Activated CD4-positive, CD25-positive, alpha-beta regulatory T cell treated with anti-CD3 and anti-CD28 coated beads, Interleukin-2, amount 50 U/mL, for 72 hours (primary cell): Measurements from ENCODE around the gene OR11G2.
"Not testable (repeated sequence)": the region's sequence is repeated elsewhere in the genome, so short reads cannot be mapped to it uniquely, and the experiment has no call there.

Experiments
- DNase-seq: peaks from one replicate; pipeline ENCODE4 v3.0.0; 2021

Gene OR11G2

DNA sequence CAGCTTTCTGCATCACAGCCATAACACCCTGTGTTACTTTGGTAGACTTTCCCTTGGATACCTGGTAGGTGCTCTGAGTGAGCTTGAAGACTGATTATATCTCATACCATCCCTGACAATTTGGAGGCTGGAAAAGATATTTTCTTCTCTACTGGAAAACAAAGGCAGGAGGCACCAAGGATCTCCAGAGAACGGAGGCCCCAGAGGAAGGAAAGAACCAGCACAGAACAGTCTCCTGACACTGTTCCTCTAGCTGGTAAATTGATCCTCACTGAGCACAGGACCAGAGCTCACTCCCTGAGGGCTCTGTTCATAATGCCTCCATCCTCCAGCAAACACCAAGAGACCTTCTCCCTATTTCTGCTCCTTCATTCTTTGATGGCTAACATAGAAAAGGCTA, at the start of gene OR11G2:
Gene OR11G2 (plus strand): TSS at position 301 of the 400 bp plus-strand sequence. CDS start 6,542 bp downstream, outside the sequence.
- no peak for DNase-seq

GRCh38 chr14:20143911-20144310, 46.8 kb upstream of the OR11G2 start:
- DNase-seq, result no peak

- DNase-seq, result no peak
These were observed 45.9 kb upstream of the OR11G2 start for GRCh38 chr14:20144820-20145219.

DNA sequence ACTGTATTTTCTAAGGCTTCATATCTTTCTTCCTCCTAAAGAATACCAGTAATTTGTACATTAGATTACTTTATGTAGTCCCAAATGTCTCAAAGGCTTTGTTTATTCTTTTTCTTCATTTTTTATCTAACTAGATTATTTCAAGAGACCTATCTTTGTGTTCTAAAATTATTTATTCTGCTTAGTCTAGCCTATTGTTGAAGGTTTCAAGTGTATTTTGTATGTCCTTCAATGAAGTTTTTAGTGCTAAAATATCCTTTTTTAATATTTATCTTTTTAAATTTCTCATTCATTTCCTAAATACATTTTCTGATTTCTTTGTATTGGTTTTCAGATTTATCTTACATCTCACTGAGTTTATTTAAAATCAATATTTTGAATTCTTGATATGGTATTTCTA, 26.2 kb upstream of the OR11G2 start:
- DNase-seq, result no peak

DNA sequence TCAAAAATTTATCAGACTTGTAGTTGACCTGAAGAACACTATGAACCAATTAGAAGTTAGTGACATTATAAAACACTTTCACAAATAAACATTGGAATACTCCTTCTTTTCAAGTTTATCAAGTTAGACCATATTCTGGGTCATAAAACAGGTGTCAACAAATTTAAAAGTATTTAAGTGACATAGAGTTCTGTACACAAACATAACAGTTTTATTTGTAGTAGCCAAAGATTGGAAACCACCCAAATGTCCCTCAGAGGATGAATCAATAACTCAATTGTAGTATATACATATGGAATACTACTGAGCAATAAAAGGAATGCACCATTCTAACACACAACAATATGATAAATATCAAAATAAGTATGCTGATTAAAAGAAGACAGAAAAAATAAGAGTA, 23.6 kb upstream of the OR11G2 start:
- no peak for DNase-seq

- DNase-seq, result not testable (repeated sequence)
These were observed 20.8 kb upstream of the OR11G2 start for GRCh38 chr14:20169852-20170251.

GRCh38 chr14:20174205-20174604, 16.5 kb upstream of the OR11G2 start:
- not testable (repeated sequence) for DNase-seq

GRCh38 chr14:20176330-20176729, 14.4 kb upstream of the OR11G2 start:
- DNase-seq, result no peak

DNA sequence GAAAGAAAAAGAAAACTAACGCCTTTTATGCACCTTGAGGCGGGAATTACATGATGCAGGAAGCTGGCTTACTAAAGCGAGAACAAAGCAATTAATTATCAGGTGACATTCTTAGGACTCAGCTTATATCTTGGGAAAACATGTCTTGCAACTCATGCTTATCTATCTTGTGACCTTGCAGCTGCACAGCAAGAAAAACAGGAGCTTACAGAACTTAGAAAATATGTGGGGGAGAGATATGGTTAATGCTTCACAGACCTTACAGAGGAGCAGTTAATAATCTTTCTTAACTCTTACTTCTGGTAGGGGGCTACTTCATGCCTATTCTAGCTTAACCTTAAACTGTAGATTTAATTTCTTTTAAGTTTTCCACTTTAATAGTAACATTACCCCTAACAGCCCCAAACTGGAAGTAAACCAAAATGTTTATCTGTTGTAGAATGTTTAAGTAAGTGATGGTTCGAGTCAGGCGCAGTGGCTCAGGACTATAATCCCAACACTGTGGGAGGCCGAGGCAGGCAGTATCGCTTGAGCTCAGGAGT, 13.2 kb upstream of the OR11G2 start:
- DNase-seq, result no peak

- no peak for DNase-seq
These were observed 11.5 kb upstream of the OR11G2 start for GRCh38 chr14:20179218-20179617.

DNA sequence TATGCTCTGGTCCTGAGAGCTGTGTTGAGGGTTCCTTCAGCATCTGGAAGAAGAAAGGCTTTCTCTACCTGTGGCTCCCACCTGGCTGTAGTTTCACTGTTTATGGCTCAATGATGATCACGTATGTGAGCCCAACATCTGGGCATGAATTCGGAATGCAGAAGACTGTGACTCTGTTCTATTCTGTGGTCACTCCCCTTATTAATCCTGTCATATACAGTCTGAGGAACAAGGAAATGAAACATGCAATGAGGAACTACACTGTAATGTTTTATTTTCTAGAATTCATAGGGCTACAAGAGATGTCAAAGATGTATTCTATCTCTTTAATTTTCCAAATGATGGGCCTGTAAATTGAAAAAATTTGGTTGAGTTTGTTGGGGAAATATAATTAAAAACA, 10.8 kb upstream of the OR11G2 start:
- no peak for DNase-seq

GRCh38 chr14:20180486-20180885, 10.2 kb upstream of the OR11G2 start:
- no peak for DNase-seq

GRCh38 chr14:20184181-20184580, 6.5 kb upstream of the OR11G2 start:
- no peak for DNase-seq

GRCh38 chr14:20191396-20191795, 700 bp downstream of the OR11G2 start:
- DNase-seq, result no peak

- DNase-seq, result no peak
These were observed 3.4 kb downstream of the OR11G2 start for GRCh38 chr14:20194101-20194500.

DNA sequence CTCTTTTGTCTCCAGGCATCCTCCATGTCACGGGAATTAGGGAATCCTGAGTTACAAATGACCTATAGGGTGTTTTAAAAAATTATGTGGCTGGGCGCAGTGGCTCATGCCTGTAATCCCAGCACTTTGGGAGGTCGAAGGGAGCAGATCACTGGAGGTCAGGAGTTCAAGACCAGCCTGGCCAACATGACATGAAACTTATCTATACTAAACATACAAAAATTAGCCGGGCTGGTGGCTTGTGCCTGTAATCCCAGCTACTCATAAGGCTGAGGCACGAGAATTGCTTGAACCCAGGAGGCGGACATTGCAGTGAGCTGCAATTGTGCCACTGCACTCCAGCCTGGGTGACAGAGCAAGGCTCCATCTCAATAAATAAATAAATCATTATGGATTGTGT, 4.5 kb downstream of the OR11G2 start:
- not testable (repeated sequence) for DNase-seq

DNA sequence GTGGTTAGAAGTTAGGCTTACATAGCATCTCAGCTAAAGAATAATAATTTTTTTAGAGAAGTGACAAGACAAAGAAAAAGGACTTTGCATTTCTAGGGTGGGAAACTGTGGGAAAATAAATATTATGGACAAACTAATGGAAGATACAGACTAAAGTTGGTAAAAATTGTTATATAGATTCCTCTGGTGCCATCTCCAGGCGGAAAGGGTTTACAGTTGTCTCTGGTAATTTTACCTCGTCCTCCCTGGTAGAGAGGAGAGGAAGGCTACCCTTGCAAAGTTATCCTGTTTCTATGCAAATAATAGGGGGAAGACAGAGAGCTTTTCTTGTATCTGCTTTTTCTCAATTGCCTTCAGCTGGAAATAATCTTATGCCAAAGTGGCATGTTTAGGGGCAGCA, 5.2 kb downstream of the OR11G2 start:
- DNase-seq, result no peak

DNA sequence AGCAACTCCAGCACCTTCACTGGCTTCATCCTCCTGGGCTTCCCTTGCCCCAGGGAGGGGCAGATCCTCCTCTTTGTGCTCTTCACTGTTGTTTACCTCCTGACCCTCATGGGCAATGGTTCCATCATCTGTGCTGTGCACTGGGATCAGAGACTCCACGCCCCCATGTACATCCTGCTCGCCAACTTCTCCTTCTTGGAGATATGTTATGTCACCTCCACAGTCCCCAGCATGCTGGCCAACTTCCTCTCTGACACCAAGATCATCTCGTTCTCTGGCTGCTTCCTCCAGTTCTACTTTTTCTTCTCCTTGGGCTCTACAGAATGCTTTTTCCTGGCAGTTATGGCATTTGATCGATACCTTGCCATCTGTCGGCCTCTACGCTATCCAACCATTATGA, 6.8 kb downstream of the OR11G2 start:
- DNase-seq, result no peak

GRCh38 chr14:20198991-20199390, 8.3 kb downstream of the OR11G2 start:
- DNase-seq, result no peak

DNA sequence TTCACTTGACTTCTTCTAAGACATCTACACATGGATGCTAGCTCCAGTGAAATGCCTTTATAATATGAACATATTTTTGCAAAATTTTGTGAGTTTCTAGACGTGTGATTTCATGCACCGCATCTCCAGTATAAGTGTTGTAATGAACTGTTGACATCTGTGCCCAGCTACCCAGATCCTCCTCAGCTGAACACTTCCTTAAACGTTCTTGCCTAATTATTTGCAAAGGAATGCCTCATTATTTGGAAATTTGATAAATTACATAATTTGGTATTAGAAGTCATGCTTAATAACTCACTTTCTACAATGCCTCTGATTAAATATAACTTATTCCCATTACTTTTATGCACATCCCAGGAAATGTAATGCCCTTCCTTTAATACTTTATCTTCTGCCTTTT, 14.0 kb downstream of the OR11G2 start:
- DNase-seq, result no peak

GRCh38 chr14:20209595-20209994, 18.9 kb downstream of the OR11G2 start:
- DNase-seq, result no peak

GRCh38 chr14:20212406-20212805, 21.7 kb downstream of the OR11G2 start:
- DNase-seq, result not testable (repeated sequence)

GRCh38 chr14:20215196-20215595, 24.5 kb downstream of the OR11G2 start:
- no peak for DNase-seq

GRCh38 chr14:20219033-20219432, 28.3 kb downstream of the OR11G2 start:
- DNase-seq, result no peak

DNA sequence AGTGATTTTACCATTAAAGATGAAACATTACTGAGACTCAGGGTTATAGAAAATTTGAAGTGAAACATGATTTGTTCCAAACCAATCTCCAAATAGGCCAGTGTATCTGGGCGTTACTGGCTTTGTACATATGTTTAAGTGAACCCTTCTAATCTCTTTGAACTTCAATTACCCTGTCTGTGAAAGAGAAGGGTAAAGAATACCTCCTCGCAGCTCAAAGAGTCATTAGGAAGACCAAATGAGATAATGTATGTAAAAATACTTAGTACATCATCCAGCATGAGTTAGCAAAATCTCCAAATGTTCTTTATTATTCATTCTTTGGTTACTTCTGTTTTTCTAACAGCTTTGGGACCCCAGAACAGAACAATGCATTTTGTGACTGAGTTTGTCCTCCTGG, 32.7 kb downstream of the OR11G2 start, which contains the start of gene OR11H6:
Gene OR11H6 (plus strand): TSS at position 301 of the 400 bp plus-strand sequence. CDS start 0 bp downstream, at position 301.
- DNase-seq, result no peak

- DNase-seq, result no peak
These were observed 38.0 kb downstream of the OR11G2 start, which contains the start of gene OR11H7 for GRCh38 chr14:20228681-20229080. Gene OR11H7, plus strand, starts transcription at chr14:20228981.
